Fibroblast of the conjunctiva (primary cell): Measurements from ENCODE around the gene LYZL1.
"Not testable (repeated sequence)": the region's sequence is repeated elsewhere in the genome, so short reads cannot be mapped to it uniquely, and the experiment has no call there.

Experiments used
- DNase-seq: peaks from one replicate; pipeline ENCODE4 v3.0.0-alpha.2; 2010; ENCODE audit warnings: low read depth

LYZL1 gene

DNA sequence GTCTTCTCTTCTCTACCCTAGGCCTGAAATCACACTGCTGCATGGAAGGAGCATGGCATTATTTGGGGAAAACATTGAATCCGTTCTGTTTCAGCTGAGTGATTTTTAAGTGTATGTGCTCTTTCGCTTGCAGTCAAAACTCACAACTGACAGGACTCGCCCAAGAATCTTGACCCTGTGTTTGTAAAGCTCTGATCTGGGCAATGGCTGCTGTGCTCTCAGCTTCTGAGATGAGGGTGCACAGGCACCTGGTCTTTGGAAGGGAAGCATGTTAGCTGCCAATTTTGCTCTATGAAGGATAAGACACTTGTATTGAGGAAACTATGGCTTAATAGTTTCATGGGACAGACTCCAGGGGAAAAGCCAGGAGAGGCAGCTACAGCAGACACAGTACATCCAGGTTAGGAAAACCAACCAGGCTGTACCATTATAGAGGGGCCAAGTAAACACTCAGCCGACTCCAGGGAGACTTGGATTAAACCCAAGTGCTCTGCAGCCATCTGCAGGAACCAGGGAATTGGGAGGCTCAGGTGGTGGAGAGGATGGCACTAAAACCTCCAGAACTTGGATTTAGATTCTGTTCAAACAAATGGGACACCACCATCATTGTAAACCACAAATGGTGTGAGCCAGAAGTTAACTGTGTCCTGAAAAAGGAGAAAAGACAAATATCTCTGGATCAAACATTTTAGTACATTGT lies 43.3 kb downstream of the LYZL1 start:
- no peak for DNase-seq

DNA sequence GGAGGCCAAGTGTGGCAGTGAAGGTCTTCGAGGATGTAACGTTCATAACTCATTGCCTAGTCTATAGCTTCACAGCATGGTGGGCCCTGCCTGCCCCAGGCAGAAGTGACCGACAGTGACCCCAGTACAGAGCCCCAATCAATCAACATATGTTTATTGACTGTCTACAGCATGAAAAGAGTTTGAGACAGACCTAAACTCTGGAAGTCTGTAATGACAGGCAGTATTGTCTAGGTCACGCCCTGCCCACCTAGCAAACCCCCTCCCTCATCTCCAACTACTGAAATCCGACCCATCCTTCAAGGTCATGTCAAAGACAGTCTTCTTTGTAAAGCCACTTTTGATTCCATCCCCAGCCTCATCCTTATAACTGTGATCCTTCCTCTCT lies 43.9 kb downstream of the LYZL1 start:
- DNase-seq, result no peak

DNA sequence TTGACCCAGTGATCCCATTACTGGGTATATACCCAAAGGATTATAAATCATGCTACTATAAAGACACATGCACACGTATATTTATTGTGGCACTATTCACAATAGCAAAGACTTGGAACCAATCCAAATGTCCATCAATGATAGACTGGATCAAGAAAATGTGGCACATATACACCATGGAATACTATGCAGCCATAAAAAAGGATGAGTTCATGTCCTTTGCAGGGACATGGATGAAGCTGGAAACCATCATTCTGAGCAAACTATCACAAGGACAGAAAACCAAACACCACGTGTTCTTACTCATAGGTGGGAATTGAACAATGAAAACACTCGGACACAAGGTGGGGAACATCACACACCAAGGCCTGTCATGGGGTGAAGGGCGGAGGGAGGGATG lies 48.7 kb downstream of the LYZL1 start:
- DNase-seq, result not testable (repeated sequence)

DNA sequence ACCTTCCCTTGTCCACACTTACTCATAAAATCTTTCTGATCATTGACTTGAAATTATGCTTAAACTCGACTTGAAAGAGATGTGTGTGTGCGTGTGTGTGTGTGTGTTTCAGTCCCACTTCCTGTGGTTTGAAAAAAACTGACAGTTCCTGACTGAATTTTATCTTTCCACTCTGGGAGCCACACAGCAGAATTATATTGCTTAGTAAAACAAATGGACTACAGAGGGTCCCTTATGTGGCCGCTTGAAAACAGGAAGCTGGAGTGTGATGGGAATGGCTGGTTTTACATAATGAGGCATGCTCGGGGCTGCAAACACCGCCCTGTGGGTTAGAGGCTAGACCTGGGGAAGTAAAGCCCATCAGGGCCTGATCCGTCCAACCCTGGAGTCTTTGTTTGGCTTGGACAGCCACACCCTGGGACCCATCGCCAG lies 54.8 kb downstream of the LYZL1 start:
- DNase-seq, result no peak

DNA sequence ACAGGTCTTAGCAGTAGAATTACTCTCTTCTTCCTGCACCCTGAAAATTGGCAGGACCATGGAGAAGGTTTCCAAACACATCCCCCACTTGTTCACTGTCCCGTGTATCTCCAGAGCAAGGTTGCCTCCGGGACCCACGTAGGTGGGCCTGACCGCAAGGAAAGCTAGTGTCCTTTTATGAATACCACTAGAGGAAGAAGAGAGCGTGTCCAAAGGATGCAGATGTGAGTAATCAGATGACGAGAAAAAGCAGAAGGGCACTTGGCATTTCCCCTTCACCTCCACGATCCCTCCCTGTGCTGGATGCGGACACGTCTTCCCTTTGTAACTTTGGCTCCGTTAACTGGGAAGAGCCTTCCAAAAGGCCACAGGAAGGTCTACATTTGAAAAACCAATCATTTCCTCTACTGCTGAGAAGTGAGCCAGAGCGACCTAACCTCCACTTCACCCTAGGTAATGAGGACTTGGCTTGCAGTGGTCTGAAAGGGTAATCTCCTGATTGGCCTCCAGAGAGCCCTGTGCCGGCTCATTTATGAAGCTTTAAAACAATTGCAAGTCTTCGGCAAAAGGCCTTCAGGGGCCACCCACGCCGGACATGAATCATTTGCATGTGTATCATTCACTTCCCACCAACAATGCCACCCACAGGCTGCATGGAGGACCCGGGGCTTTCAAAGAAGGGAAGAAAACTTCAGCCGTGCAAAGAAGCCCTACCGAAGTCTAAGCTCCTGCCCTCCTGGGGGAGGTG lies 55.4 kb downstream of the LYZL1 start:
- DNase-seq, result peak; percentile 3

DNA sequence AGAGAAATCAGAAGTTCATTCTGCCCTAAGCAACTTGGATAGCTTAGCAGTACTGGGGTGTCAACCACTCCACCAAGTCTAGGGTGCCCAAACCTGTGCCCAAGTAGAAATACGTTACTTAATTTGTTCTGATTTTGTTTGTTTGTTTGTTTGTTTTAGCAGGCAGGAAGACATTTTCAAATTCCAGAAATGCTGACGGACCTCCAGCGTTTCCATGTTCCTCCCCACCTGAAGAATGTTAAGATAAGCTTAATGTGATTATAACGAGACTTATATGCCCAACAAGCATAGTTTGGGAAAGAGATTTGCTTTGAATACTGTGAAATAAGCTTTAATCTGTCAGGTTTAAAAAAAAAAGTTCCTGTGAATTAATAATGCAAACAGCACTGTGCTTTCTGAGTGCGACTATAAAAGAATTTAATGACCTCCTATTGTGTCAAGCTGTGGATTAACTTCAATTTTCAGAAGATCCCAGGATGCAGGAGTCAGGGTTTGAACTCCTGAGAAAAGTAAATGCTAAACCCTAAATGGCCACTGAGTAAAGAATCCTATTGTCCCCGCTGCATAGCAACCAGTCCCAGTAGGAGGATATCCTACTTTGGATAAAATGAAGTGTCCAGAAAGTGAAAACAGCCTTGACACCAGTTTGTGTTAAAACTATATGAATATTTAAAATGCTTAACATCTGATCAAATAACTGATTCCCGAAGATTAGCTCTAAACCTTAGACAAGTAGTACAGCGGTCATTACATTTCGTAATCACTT lies 56.5 kb downstream of the LYZL1 start:
- no peak for DNase-seq

DNA sequence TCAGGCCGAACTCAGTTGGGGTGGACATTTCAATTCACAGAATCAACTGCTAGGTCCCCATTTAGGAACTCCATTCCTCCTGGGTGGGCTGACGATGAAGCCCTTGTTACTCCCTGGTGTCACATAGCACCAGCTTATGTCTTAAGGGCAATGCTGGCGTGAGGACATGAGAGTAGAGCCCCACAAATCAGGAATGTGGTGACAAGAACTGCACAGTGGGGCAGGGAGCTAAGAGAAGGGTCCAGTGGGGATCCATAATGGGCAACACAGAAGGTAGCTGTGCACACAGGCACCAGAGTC lies 57.0 kb downstream of the LYZL1 start:
- DNase-seq, result no peak

DNA sequence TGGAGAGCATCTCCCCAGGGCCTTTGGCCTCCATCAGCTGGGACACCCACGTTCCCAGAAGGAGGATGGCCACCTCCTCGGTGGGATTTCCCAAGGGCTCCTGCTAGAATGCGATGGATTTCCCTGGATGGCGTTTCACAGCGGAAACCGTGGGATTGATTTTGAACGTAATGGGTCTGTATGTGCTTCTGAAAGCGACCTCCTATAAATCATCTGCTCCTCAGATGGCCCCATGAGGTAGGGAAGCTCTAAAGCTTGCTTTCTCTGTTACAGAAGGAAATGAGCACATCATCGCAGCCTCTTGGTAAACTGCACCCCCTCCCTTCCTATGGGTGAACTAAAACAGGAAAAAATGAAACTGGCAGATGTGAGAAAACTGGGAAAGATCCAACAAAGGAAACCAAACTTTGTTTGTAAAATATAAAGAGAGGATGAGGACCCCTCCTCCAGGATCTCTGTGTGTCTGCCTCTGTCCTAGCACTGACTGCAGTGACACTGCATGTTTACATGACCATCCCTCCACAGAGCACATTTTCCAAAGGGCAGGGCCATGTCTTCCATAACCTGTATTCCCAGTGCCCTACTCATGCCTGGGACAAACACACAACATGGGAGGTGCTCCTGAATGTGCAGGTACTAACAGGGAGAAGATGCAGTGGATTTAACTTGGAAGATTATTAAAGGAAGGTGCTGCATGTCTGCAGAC lies 57.6 kb downstream of the LYZL1 start:
- DNase-seq, result no peak

DNA sequence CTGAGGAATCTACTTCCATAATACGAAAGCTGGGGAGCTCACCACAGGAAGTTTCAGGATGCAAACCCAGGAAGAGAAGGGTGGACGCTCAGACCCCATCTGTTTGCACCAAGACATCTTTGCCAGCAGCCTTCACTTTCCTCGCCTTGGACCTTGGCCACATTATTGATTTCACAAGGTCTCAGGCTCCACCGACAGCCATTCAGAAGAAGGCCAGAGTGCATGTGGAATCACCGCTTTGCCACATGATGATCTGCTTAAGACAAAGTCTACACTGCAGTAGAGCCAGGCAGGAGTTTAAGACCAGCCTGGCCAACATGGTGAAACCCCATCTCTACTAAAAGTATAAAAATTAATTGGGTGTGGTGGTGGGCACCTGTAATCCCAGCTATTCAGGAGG lies 60.0 kb downstream of the LYZL1 start:
- no peak for DNase-seq

DNA sequence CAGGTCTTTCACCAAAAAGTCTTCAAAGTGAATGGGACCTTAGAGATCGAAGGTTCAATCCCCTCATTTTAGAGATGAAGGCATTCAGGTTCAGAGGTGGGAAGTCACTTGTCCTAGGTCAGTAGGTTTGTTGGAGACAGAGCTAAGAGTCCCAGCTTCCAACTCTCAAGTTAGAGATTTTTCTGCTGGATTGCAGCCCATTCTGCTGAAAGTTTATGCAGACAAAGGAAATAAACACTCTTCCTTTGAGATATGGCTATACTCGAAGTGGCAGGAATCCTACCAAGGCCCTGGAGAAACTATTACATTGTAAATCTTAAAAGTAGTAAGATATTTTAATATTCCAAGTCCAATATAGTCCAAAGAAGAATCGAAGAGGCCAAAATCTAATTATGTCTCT lies 64.4 kb downstream of the LYZL1 start:
- no peak for DNase-seq

DNA sequence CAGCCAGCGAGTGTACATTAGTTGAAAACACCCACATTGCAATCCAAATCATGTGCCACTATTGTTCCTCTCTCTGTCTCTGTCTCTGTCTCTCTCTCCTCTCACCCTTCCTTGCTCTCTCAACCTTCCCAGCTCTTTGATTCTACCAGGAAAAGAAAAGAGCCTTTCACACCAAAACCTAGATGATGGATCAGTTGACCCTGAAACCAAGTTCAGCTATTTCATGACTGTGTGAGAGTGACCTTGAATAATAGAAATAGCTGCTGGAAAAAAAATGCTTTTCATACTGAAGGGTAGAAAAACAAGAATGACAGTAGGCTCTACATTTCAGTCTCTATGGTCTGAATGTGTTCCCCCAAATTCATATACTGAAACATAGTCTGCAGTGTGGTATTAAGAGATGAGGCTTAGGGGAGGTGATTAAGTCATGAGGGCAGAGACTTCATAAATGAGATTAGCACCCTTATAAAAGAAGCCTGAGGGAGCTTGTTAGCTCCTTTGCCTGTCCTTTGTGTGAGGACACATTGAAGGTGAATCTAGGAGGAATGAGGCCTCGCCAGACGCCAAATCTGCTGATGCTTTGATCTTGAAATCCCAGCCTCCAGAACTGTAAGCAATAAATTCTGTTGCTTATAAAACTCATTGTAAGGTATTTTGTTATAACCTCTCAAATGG lies 65.2 kb downstream of the LYZL1 start:
- no peak for DNase-seq

DNA sequence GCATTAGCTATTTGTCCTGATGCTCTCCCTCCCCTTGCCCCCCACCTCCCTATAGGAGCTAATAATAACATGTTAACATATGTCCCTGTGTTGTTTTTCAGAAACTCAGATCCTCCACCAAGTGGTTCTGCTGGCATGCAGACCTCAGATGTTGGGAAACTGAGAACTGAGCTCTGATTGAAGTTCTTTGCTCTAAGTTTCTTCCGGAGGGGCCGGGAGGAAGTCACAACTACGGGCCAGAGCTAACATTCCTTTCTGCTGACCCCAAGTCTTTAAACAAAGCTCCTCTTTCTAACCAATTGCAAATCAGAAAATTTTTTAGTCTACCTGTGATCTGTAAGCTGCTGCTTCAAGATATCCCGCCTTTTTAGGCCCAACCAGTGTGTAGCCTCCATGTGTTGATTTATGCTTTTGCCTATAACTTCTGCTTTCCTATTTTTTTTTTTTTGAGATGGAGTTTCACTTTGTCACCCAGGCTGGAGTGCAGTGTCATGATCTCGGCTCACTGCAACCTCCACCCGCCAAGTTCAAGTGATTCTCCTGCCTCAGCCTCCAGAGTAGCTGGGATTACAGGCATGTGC lies 66.6 kb downstream of the LYZL1 start:
- no peak for DNase-seq

DNA sequence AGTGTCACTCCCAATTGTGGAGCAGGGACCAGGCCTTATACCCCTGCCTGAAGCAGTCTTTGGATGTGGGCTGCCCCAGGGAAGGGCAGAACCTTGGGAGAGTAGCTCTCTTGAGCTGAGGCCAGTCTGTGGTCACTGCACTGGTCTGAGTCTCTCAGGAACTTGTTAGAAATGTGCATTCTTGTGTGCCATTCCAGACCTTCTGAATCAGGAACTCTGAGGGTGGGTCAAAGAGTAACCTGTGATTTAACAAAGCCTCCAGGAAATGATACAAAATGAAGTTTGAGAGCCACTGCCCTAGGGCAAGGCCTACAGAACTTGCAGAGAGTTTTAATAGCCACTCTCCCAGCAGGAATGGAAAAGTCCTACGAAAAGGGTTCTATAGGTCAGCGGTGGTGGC lies 68.1 kb downstream of the LYZL1 start:
- no peak for DNase-seq

DNA sequence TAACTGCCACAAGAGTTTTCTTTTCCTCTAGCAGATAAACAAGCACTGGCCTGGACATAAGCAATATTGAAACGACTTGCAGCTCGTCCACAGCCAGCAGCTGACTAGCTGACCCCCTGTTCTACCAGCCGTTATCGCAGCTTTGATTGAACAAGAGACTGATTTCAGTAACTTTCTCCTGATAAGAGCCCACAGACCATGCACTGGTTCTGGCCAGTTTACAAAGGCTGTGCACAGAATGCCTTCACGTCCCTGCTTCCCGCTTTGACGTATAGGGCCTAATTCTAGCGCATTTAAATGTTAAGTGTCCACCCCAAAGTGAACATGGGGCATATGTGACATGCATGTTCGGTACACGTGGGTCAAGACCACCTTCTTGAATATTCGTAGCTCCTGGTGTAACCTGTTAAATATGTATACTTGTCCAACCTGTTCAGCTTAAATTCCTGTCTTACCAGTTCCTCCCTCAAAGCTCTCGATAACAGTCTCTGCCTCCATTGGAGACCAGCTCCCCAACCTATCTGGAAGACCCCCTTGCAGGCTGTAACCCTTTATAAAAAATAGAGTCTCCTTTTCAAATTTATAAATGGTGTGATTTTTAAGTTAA lies 69.2 kb downstream of the LYZL1 start:
- DNase-seq, result no peak

DNA sequence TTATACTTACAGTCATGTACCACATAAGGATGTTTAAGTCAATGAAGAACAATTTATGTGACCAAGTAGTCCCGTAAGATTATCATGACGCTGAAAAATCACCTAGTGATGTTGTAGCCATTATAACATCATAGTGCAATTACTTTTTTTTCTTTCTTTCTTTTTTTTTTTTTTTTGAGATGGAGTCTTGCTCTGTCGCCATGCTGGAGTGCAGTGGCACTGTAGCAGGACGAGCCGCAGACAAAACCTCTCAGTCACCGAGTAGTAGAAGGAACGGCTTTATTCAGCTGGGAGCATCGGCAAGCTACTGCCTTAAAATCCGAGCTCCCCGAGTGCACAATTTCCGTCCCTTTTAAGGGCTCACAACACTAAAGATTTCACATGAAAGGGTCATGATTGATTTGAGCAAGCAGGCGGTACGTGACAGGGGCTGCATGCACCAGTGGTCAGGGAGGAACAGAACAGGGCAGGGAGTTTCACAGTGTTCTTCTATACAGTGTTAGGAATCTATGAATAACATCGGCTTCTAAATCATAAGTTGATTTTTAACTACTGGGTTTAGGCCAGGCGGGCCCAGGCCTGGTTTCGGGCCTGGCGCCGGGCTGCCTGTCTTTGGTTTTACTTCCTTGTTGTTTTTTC lies 71.5 kb downstream of the LYZL1 start:
- not testable (repeated sequence) for DNase-seq
